ENCODE data around the gene NDUFS1.
A peak's percentile ranks its signal among the peaks of the same experiment; 100 is the strongest.
"Not testable (repeated sequence)": the region's sequence is repeated elsewhere in the genome, so short reads cannot be mapped to it uniquely, and the experiment has no call there.

The NDUFS1 gene

DNA sequence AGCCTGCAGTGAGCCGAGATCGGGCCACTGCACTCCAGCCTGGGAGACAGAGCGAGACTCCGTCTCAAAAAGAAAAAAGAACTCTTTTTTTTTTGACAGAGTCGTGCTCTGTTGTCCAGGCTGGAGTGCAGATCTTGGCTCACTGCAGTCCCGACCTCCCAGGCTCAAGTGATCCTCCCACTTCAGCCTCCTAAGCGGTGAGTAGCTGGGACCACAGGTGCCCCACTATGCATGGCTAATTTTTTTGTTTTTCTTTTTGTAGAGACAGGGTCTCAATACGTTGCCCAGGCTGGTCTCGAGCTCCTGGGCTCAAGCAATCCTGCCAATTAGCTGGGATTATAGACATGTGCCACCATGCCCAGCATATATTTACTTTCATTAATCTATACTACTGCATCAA, 60.8 kb downstream of the NDUFS1 start:
- DNase-seq (ENCODE audit: low read depth, low spot score), result no peak

DNA sequence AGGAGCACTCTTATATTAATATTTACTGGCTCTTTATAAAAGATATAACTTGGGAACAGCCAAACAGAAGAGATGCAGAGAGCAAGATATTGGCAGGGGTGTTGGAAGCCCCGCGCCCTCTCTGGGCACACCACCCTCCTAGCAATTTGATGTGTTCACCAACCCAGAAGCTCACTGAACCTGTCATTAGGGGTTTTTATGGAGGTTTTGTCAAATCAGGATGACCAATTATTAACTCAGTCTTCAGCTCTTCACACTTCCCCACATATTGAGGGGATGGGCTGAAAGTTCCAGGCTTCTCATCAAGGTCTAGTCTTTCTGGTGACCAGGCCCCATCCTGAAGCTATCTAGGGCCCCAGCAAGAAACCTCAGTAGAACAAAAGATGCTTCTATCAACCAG, 62.4 kb downstream of the NDUFS1 start:
- no peak for DNase-seq (ENCODE audit: low read depth, low spot score)

DNA sequence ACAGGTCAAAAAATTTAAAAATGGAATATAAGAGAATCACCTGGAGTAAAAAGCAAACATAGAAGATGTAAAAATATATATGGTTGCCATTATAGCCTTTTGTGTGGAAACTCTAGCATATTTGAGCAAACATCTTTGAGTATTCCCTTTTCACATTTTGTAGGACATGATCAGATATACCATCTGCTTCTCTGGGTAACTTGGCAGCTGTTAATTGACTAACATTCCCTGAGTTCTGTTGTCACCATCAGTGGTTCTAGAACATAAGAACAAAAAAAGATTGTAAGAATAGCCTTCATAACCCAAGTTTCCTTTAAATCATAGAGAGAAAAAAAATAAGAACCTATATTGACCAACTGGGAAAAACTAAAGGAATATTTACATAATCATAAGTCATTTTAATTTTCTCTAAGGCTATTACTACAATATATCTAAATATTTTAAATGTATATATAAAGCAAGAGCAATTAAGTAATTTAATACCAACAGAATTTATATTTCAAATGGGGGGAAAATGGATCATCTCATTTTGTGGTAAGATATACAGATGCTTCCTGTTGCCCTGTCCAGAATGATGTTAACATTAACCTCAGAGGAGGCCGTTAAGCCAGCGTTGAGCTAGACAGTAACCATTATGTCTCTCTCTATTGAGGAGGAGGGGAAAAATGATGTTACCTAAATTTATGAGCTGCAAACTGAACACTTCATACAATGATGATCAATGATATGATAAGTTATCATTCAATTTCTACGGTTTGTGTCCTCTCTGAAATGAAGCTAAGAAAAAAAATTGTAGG, 63.5 kb downstream of the NDUFS1 start:
- no peak for DNase-seq (ENCODE audit: low read depth, low spot score)

DNA sequence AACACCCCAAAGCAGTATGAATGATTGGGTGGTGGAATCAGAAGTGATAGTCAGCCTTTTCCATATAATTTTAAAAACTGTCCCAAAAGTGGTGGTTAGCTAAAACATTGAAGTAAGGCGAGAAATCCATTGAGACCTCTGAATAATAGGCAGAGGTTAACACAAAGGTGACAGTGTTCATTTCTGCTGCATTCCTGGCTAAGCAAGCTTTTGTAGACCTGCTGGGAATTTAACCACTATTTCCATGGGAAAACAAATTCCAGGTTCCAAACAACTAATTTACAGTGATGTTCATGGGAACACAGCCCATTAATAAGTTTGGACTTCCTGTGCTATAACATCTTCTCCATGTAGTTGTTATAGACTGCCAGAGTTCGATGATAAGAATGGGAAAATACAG, 66.9 kb downstream of the NDUFS1 start:
- DNase-seq (ENCODE audit: low read depth, low spot score), result no peak

DNA sequence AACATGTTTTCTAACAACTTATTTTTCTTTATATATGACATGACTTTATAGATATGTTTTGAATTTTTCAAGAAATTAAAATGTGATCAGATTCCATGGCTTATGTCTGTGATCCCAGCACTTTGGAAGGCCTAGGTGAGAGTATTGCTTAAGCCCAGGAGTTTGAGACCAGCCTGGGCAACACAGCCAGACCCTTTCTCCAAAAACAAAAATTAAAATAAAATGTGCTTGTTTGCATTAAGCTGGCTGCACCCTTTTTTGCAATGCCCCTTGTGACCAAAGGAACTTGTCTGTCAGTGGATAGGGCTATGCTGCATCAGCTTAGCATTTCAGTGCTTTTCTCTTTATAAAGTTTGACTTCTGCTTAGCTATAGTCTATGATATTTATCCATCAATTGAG, 71.0 kb downstream of the NDUFS1 start:
- no peak for DNase-seq (ENCODE audit: low read depth, low spot score)

DNA sequence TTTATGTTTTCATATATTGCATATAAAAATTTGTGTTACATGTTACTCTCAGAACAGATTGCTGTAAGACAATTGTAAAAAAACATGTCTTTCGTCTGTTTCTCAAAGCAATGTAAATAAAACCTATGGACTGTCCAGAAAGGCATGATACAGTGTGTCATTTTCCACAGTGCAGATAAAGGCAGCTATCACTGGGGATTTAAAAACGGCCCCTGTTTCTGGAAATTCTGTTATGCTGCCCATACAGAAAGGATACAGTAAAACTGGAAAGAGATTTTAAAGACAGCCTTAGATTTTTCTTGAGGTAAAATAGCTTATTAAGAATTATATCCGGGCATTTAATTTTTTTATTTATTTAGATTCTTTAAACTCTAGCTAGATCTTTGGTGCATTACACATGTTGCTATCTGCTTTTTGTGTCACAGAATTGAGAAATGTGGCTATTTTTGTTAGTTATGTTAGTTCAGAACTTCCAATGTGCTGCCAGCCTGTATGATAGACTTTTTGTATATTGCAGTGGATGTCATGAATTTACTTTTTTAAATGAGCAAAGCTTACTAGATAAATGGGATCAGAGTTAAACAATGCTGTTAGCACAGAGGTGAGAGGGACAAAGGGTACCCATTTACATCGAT, 72.4 kb downstream of the NDUFS1 start:
- DNase-seq (ENCODE audit: low read depth, low spot score), result no peak

DNA sequence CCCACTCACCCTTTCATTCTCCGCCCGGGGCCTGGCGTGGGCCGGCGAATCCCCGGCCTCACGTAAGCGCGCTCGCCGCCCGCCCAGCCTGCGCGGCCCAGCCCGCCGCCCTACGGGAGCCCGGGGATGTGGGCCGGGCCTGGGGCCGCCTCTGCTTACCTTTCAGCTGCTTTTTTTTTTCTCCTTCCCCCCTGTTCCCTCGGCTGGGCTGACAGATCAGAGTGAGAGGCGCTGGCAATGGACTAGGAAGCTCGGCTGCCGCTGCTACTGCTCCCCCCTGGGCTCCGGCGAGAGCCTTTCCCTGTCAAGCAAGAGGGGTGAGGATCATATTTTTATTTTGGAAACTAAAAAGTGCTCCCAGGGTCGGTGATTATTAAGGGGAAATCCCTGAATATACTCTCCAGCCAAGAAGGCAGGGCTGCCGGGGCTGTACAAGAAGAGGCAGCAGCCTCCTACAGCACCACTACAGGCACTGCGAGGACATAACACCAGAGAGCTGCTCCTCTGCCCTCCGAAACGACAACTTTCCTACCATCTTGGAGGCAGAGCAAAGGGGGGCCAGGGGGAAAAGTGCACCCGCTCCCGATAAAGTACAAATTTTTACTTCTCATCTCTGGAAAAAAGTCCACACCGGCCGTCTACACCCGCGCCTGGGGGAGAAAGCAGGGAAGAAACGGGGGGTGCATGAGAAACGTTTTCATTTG, 73.3 kb downstream of the NDUFS1 start, which contains the start of gene INO80D:
INO80D (minus strand) TSS at position 433 of the 704 bp plus-strand sequence. CDS start 23,158 bp downstream, outside the sequence.
- peak; percentile 68 for DNase-seq (ENCODE audit: low read depth, low spot score)

DNA sequence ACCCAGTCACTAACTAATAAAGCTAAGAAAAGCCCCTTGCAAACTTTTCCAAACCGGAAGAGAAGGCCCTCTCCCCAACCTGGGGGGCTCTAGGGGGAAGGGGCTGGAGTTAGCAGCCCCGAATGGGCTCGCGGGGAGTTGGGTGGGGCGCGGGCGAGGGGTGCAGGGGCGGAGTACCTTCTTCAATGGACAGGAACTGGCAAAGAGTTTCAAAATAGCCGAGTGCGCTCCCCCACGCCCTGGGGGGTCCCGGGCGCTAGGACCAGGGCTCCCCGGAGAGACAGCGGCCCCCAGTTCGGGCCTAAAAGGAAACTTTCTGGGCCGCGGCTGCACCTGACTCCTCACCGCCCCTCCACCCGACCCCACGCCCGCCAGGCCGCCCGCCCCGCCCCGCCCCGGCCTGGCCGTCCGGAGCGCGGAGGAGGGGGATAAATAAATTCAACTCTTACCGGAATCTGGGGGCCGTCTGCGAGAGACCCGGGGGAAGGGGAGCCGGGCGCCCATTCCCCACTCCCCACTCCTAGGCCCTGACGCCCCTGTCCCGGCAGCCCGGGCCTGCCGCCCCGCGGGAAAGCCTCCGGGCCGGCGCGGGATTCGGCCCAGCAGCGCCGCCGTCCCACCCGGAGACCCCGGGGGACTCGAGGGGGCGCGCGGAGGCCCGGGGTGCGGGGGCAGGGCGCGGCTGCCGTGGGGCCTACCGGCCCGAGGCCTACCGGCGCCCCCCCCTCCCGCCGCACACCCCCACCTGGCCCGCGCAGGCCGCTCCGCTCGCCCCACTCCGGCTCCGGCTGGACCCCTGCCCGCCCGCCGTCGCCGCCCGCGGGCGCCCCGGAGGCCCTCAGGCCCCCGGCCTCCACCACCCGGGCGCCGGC, 74.1 kb downstream of the NDUFS1 start:
- DNase-seq (ENCODE audit: low read depth, low spot score), result no peak

DNA sequence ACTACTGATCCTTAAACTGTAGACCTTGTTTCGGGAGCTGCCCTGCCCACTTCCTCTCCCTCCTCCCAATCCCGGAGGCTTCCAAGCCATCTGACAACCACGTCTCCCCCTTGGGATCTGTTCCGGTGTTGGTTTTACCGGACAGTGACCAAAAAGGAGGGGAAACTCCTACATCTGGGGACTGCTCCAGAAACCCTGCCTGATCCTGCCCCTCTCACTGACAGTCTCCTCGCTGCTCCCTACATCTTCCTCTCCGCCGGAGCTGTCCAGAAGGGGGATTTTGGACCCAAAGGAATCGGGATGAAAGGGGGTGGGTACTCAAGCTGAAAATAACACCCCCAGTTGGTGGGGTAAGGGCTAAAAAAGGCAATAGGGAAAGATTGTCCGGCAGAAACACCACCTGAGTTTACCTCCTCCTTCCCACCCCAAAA, 74.8 kb downstream of the NDUFS1 start:
- DNase-seq (ENCODE audit: low read depth, low spot score), result no peak

DNA sequence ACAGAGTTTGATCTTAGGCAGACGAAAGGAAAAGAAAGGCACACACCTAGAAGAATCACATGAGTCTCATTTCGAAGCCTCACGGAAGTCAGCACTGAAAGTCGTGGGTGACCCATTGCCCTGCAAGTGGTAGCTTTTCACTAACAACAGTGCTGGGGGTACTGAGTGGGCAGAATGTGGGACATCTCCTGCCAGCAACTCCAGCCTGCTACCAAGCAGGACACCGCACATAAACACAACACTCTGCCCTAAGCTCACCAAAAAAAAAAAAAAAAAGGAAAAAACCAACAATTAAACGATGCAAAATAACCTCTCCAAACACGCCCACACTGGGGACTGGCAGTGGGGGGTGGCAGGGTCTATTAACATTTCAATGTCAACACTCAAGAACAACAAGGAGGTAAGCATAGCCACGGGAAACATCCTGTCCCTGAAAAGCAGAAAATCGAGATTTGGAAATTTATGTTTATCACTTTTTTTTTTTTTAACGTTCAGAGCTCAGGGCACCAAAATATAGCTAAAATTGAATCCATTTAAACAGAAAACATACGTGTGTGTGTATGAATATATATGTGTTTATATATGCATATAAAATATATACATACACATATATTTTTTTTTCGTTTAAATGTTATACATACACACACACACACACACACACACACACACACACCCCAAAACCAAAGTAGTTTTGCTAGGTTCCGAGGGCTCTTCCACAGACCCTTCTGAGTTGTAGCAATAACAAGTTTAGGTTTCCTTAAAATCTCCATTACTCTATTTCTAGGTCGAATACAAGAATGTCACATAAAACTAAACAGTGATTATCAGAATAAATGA, 75.4 kb downstream of the NDUFS1 start:
- no peak for DNase-seq (ENCODE audit: low read depth, low spot score)

DNA sequence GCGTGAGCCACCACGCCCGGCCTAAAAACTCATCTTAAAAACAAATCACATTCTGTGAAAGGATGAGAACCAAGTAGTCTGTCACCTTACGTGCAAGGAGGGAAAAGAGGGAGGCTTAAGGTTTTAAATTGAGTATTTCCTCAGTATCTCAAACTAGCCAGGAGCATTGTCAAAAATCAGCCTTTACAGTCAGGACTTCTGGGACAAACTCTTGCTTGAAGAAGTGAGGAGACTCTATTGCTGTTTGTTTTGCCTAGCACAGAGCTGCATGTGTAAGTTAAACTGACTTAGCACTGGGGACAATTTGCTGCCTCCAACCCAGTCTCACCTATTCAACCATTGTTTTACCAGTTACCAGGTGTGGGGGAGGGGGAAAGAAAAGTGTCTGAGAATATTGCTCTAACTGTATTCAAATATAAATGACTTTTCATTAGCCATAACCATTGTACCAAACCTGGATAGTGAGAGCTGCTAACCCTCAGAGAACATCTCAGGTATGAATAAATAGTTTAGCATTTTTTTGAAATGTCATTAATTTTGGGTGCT, 76.9 kb downstream of the NDUFS1 start:
- DNase-seq (ENCODE audit: low read depth, low spot score), result no peak

DNA sequence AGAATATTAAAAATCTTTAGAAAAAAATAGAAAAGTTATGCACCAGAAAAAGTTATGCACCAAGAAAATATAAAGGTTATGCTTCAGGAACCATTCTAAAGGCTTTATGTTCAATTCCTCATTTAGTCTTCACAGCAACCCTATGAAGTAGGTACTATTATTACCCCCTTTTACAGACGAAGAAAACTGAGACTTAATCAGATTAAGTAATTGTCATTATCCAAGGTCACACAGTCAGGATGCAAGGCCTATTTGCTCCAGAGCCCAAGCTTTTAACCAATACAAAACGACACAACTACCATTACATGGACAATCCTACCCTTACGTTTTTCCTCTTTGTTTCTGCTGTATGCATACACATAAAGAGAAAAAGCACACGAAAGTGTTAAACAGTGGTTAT, 78.3 kb downstream of the NDUFS1 start:
- DNase-seq (ENCODE audit: low read depth, low spot score), result no peak

DNA sequence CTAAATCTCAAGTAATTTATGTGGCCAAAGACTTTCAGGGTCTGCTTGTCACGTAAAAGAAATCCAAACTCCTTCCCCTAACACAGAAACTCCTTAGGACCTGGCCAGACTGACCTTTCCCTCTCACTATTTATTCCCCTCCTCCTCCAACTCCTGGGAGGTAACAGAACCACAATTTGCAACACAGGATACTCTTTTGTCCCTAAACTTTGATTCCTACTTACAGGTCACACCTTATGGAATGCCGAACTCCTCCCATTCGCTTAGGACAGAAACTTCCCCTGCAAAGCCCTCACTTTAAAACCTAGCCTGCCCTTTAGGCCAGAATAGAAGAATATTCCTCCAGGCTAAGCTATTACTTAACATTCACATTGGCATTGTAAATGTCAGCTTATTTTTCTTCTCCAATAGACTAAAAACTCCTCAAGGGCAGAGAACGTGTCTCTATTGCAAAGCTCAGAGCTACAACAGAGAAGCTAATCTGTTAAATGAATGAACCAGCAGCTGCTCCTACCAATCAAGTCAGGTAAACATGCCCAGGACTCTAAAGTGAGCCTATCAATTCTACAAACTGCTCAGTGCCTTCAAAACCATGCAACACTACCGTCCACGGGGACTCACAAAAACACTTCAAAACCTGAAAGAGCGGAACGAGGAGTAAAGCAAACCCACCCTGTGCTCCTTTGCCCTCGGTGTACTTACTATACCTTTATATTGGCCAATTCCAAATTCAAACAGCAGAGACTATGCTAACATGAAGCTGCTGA, 79.4 kb downstream of the NDUFS1 start:
- DNase-seq (ENCODE audit: low read depth, low spot score), result no peak

DNA sequence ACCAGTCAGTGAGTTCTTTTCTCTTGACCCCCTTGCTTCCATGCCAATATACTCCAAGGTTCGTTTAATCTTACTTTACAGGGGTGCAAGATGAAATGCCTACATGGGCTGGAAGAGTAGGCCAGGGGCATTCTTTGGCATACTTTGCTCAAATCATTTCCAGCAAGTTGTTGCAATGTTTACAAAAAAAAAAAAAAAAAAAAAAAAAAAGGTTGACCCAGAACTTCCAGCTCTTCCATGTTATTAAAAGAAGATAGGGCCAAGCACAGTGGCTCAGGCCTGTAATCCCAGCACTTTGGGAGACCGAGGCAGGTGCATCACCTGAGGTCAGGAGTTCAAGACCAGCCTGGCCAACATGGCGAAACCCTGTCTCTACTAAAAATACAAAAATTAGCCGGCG, 81.4 kb downstream of the NDUFS1 start:
- DNase-seq (ENCODE audit: low read depth, low spot score), result not testable (repeated sequence)

DNA sequence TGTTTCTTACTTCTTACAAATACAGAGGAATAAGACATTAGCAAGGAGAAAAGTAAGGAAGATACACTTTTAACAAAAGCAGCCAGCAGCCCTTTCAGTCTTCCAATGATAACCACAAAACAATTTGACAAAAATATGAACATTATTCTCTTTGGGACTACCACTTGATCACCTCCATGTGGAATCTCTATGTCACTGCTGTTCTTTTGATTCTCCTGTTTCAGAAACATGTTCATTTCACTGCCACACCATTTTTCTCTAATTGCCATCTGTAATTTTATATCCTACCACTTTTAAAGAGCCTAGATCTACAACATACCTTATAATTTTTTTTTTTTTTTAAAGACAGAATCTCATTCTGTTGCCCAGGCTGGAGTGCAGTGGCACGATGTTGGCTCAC, 84.1 kb downstream of the NDUFS1 start:
- no peak for DNase-seq (ENCODE audit: low read depth, low spot score)

DNA sequence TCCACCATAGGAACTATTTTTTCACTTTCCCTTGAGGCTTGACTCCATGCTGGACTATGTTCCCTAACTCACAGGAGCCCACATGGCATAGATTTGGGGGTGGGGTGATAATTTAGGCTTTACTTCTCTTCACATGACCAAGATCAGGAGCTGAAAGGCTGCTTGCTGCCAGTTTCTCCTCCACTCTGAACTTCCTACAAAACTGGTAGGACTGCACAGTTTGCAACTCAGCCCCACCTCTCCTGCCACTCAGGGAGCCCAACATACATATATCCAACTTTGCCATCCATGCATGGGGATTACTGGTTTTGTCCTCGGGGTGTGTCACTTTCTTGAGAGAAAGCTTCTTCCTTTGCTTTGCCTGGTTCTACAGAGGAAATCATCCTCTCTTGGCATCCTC, 87.4 kb downstream of the NDUFS1 start:
- no peak for DNase-seq (ENCODE audit: low read depth, low spot score)

DNA sequence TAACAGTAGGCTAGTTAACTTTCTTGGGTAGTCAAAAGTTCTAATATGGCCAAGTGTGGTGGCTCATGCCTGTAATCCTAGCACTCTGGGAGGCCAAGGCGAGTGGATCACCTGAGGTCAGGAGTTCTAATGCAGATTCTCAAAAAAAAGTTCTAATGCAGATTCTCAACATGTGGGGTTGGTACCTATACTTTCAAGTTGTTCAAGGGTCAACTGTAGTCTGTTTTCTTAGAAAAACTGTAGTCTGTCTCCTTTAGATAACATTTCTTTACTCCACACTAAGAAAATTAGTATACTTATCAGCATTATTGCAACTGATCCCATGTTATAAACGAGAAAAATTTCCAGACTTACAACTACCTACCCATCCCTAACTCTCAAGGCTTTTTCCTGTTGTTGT, 89.8 kb downstream of the NDUFS1 start:
- DNase-seq (ENCODE audit: low read depth, low spot score), result no peak

DNA sequence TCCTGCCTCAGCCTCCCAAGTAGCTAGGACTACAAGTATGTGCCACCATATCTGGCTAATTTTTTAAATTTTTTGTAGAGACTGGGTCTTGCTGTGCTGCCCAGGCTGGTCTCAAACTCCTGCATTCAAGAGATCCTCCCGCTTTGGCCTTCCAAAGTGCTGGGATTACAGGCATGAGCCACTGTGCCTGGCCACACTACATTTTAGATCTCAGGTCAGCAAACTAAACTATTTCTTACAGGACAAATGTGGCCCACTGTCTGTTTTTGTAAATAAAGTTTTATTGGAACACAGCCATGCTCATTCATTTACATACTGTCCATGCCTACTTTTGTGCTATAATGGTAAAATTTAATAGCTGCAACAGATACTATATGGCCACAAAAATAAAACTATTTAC, 91.0 kb downstream of the NDUFS1 start:
- DNase-seq (ENCODE audit: low read depth, low spot score), result no peak
